ENCODE results near the gene MAPT.
"Not testable (repeated sequence)": the region's sequence is repeated elsewhere in the genome, so short reads cannot be mapped to it uniquely, and the experiment has no call there.

MAPT gene

DNA sequence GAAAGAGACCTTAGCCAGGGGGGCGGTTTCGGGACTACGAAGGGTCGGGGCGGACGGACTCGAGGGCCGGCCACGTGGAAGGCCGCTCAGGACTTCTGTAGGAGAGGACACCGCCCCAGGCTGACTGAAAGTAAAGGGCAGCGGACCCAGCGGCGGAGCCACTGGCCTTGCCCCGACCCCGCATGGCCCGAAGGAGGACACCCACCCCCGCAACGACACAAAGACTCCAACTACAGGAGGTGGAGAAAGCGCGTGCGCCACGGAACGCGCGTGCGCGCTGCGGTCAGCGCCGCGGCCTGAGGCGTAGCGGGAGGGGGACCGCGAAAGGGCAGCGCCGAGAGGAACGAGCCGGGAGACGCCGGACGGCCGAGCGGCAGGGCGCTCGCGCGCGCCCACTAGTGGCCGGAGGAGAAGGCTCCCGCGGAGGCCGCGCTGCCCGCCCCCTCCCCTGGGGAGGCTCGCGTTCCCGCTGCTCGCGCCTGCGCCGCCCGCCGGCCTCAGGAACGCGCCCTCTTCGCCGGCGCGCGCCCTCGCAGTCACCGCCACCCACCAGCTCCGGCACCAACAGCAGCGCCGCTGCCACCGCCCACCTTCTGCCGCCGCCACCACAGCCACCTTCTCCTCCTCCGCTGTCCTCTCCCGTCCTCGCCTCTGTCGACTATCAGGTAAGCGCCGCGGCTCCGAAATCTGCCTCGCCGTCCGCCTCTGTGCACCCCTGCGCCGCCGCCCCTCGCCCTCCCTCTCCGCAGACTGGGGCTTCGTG, at the start of gene MAPT:
Gene MAPT (plus strand): TSS at position 533 of the 763 bp plus-strand sequence. CDS start 67,784 bp downstream, outside the sequence.
- peak; percentile 96 for DNase-seq

DNA sequence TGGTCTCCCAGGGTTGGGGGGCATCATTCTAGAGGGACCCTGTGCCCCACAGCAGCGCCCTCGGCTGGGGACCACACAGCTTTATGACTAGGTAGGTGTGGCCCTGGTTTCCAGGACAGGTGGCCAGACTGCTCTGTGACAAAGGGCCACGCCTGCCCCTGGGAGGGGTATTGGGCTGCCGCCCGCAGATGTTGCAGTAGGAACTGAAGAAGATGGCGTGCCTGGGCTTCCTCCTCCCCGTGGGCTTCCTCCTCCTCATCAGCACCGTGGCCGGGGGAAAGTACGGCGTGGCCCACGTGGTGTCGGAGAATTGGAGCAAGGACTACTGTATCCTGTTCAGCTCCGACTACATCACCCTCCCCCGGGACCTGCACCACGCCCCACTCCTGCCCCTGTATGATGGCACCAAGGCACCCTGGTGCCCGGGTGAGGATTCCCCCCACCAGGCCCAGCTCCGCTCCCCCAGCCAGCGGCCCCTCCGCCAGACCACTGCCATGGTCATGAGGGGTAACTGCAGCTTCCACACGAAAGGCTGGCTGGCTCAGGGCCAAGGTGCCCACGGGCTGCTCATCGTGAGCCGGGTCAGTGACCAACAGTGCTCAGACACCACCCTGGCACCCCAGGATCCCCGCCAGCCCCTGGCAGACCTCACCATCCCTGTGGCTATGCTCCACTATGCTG, 49.5 kb upstream of the MAPT start, which contains the start of gene SPPL2C:
Gene SPPL2C (plus strand): TSS at position 187 of the 681 bp plus-strand sequence. CDS start 26 bp downstream, at position 213.
- no peak for DNase-seq

DNA sequence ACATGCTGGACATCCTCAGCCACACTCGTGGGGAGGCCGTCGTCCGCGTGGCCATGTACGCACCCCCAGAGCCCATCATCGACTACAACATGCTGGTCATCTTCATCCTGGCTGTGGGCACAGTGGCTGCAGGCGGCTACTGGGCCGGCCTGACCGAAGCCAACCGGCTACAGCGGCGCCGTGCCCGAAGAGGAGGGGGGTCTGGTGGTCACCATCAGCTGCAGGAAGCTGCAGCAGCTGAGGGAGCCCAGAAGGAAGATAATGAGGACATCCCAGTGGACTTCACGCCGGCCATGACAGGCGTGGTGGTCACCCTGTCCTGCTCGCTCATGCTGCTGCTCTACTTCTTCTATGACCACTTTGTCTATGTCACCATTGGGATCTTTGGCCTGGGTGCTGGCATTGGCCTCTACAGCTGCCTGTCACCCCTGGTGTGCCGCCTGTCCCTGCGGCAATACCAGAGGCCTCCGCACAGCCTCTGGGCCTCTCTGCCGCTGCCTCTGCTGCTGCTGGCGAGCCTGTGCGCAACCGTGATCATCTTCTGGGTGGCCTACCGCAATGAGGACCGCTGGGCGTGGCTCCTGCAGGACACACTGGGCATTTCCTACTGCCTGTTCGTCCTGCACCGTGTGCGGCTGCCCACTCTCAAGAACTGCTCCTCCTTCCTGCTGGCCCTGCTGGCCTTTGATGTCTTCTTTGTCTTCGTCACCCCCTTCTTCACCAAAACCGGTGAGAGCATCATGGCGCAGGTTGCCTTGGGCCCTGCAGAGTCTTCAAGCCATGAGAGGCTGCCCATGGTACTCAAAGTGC, 48.8 kb upstream of the MAPT start:
- no peak for DNase-seq

DNA sequence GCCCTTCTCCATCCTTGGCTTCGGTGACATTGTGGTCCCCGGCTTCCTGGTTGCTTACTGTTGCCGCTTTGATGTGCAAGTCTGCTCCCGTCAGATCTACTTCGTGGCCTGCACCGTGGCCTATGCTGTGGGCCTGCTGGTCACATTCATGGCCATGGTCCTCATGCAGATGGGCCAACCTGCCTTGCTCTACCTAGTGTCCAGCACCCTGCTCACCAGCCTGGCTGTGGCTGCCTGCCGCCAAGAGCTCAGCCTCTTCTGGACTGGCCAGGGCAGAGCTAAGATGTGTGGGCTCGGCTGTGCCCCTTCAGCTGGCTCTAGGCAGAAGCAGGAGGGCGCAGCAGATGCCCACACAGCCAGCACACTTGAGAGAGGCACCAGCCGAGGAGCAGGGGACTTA, 48.1 kb upstream of the MAPT start:
- no peak for DNase-seq

DNA sequence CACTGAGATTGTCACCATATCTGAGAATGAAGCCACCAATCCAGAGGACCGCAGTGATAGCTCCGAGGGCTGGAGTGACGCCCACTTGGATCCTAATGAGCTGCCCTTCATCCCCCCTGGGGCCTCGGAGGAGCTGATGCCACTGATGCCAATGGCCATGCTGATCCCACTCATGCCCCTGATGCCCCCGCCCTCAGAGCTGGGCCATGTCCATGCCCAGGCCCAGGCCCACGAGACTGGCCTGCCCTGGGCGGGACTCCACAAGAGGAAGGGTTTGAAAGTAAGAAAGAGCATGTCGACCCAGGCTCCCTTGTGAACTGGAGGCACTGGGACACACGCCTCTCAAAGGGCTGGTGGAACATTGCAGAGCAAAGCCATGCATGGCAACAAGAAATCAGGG, 47.7 kb upstream of the MAPT start:
- DNase-seq, result no peak

DNA sequence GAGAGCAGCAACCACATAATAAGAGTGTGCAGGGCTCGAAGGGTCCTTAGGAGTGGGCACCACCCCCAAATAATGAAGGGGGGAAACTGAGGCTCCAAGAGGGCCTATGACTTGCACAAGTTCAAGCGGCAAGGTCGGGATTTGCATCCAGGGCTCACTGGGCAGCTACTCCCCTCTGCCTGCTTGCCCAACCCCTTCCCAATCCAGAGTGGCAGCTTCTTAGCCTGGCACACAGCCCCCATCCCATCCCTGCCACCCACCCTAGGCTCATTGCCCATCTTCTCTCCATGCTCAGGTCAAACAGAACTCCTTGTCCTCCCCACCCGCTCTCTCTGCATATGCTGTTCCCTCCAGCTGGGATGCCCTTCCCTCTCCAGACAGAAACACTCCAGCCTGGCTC, 47.3 kb upstream of the MAPT start:
- DNase-seq, result no peak

DNA sequence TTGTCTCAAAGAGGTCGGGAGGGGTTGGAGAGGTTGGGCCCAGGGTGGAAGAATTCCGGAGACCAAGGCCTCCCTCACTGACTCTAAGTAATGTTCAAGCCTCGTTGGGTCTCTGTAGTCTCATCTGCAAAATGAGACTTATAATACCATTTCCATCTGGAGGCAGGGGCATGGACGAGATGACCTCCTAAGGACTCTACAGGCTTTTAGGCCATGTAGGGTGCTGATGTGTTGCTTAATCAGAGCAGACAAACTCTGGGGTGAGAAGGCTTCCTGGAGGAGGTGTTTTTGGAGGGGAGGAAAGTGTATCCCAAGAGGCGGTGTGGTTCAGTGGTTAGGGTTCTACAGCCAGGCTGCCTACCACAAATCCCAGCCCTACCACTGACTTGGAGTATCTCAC, 46.6 kb upstream of the MAPT start:
- DNase-seq, result no peak

DNA sequence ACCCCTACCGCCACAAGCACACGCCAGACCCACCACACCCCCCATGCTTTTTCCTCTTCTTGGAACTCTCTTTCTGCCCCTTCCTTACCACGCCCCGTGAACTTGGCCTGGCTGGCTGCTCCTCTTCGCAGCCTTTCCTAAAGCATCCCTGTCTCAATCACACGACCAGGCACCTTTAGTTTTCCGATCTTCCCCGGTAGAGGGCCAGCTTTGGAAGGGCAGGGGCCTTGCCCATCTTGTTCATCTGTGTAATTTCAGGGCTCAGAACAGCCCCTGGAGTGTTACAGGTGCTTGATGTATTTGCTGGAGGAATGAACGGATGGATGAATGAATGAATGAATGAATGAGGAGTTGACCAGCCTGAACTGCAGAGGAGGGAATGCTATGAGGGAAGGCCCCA, 45.9 kb upstream of the MAPT start:
- DNase-seq, result no peak

DNA sequence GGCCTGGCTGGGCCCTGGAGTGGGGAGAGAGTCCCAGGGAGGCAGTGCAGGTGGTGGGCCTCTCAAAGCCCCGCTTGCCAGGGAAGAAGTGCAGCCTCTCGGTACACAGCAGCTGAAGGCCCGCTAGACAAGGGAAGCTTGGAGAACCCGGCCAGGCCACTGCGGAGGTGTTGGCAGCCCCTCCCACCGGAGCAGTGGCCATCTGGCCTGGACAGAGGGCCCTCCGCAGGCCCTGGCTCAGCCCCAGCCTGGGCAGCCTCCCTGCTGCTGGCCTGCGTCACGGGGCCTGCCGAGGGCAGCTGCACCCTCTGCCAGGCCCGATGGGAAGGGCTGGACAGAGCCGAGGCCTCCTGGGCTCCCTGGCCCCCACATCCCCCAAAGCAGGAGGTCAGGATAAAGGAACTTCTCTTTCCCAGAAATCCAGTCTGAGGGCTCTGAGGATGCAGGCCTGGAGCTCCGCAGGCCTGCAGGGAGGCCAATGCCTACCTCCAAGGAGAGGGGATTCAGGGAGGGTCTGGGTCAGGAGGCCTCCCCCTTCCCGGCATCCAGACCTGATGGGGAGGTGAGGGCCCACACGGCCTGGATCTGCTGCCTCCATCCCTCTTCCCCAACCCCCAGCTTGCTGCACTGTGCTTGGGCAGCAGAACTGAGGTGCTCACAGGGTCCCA, 45.4 kb upstream of the MAPT start:
- DNase-seq, result no peak

DNA sequence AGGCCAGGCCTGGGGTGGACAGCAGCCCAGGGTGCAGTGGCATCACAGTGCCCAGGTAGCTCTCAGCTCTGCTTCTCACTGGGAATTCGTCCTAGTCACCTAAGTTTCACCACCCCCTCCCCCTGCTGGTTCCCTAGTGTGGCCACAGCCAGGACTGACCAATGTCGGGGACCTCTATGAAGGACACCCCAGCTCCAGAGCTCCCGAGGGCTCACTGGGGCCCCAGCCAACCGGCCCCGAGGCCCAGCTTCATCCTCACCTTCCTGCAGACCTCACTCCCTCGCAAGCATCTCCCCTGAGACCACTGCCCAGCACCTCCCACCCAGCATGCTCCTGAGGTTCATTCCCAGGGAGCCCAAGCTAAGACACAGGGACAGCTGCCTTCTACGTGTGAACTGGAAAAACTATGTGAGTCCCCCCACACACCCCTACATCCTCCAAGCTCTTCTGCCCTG, 44.8 kb upstream of the MAPT start:
- DNase-seq, result no peak

DNA sequence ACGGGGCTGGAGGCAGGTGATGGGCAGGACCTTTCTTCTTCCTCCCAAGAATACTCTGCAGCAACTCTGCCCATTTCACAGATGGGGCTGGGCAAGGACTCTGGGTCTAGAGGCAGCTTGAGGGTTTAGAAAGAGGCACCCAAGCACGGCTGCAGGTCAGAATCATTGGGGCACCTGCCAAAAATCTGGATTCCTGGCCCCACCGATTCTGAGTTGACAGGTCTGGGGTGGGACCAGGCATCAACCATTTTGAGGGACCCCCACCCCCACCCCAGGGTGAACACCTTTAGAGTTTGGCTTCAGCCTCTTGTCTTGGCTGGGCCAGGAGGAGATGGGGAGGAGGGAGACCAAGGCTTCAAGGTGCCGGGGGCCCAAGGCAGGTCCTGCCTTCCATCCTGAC, 44.3 kb upstream of the MAPT start:
- no peak for DNase-seq

DNA sequence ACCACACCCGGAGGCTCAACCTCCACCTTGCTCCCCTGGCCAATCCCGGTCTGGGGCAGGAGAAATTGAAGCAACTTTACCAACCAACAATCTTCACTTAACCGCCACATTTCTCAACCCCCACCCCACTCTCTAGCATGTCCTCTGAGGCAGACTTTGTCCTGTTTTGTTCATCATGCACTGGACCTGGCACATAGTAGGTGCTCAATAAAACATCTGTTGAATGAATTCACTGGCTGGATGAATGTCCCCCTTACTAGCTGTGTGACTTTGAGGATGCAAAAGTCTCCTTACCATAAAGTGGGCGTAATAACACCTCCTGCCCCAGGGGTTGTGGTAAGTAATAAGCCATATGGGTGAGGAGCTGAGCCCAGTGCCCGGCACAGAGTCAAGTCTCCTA, 43.9 kb upstream of the MAPT start:
- DNase-seq, result no peak

DNA sequence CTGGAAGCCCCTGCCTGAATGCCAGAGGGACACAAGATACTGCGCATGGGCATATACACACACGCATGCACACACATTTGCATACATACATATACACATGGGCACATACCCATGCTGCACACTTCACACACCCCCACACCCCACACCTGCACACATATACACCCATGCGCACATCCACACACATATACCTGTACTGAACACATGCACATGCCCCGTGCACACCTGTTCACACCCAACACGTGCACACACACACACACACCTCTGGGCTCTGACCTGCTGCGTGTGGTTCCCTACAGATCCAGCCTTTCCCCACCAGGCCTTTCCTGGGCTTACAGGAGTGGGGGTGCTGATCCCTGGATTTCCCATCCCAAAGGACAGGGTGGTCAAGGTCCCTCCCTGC, 43.3 kb upstream of the MAPT start:
- no peak for DNase-seq

DNA sequence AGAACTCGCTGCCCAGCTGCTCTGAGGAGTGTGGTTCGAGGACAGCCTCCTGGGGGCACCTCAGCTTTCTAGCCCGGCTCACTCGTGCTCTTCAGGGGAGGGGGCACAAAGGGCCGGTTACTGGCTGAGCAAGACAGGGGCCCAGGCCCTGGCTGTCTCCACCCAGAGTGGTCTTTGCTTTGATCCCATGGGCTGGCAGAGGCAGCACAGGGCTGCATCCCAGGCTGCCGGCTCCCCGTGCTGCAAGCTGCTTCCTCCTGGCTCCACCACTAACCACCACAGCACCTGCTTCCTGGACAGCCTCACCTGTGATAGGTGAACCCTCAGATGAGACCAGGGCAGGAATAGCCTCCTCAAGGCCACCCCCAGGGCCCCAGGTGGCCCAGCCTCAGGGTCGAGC, 42.9 kb upstream of the MAPT start:
- DNase-seq, result no peak

DNA sequence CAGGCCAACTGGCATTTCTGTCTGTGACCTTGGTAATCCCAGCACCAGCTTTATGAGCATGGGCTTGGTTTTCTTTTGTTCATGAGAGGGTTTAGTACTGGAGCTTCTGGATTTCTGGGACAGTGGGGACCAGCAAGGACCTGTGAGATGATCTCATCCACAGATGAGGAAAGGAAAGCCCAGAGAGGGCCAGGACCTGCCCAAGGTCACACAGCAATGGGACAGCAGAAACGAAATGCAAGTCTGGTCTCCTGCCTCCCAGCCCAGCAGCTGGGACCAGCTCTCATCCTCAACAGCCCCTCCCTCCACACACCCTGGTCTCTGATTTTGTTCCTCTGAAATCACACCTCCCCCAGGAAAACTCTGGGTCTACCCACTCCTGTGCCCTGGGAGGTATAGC, 42.5 kb upstream of the MAPT start:
- no peak for DNase-seq

DNA sequence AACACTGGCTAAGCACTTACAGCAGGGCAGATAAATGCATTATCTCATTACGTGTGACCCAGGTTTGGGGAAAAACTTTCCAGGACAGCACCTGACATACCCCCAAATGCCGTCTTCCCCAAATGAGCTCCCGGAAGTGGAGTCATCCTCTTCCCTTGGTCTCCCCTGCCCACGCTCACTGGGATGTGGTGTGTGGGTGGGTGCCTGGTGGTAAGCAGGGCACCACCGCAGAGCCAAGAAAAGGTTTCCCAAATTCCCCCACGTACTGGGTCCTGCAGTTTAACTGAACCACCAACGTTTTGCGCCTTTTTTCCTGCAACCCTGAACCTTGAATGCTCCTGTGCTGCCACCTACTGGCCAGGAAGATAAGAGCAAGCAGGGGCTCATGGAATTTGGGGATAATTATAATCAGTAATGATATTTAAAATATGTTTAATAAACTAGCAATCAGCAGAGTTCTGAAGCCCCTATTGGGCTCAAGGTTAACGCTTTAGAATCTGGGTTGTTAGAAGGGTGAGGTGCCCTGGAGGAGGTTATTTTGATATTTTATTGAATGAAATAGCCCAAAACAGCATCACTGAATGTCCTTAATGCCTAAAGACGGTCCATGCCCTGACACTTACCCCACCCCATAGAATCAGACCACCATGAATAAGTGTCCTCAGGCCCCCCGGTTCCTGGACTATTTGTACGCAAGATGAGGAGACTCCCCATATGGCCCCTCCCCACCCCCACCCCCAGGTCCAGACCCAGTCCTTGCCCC, 41.6 kb upstream of the MAPT start:
- peak; percentile 39 for DNase-seq

DNA sequence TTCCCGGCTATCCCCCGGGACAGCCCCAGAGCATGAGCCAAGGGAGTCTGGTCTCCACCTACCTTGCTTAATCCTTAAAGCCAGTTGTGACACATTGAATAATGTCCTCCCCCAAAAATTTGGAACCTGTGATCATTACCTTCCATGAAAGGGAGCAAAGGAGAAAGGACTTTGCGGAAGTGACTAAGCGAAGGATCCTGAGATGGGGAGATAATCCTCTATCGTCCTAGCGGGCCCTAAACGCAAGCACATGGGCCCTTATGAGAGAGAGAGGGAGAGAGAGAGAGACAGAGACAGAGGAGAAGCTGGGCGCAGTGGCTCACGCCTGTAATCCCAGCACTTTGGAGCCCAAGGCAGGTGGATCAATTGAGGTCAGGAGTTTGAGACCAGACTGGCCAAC, 40.1 kb upstream of the MAPT start:
- no peak for DNase-seq

DNA sequence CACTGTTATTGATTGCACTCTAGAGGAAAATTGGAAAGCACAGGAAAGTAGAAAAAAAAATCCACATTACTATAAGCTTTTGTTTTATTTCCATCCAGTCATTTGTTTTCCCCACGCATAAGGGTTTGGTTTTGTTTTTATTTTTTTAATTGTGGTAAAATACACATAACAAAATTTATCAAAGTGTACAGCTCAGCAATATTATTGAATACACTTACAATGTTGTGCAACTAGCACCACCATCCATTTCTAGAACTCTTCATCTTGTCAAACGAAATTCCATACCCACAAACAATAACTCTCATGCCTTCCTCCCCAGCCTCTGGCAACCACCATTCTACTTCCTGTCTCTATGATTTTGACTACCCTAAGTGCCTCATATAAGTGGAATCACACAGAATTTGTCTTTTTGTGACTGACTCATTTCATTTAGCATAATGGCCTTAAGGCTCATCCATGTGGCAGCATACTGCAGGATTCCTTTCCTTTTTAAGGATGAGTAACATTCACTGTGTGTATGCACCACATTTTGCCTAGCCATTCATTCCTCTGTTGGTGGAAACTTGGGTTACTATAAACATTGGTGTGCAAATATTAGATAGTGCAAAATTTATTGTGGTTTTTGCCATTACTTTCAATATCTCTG, 38.5 kb upstream of the MAPT start:
- DNase-seq, result no peak

DNA sequence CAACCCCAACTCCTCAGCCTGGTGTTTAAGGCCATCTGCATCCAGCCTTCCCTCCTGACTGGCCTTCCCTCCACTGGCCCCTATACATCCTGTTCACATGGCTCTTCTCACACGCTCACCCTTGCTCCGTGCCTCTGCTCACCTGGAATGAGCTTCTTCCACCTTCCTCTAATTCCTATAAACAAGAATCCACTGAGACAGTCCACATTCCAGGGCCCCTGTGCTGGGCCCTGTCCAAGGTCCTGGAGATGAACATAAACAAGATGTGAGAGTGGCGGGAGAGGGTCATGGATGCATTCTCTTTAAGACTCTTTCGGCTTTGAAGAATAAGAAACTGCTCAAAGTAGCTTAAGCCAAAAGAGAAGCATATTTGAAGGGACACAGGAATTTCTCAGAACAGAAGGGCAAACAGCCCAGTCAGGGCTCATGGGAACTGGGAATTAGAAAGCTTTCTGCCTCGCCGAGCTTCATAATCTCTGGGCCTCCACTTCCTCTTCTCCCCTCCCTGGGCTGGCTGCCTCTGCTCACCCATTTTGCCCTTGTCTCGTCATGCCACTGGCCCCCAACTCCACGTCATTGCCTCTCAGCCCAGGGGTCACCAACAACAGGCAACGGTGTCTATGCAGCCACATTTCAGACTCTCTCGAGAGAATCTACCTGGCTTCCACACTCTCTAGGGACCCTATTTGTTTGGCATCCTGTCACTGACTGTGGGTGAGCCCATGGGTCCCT, 36.2 kb upstream of the MAPT start:
- no peak for DNase-seq

DNA sequence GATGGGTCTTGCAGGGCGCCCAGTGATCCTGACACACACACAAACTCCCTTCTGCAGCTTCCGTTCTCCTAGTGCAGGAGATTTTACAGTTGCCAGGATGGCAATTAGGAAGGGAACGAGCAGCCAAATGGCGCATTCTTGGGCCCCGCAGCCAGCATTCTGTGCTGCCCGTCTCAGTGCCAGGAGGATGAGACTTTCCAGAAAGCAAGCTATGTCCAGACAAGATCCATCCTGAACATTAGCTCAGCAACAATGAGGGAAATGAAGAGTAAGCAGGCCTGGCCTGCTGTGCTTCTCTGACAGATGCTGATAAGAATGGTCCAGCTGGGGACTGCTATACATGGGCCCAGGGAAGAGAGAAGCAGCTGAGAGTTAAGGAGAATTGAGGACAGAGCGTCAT, 33.2 kb upstream of the MAPT start:
- DNase-seq, result no peak

DNA sequence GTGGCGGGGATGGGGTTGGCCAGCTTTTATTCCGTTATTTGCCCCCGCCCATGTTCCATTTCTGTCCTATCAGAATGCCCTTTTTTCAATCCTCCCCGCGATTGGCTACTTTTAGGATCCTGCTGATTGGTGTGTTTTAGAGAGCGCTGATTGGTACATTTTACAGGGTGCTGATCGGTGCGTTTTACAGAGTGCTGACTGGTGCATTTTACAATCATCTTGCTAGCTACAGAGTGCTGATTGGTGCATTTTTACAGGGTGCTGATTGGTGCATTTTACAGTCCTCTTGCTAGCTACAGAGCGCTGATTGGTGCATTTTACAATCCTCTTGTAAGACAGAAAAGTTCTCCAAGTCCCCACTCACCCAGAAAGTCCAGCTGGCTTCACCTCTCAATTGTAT, 32.2 kb upstream of the MAPT start:
- not testable (repeated sequence) for DNase-seq

All from NCI-H2227 treated with DMSO at 0.1 percent for 48 hours (cell line).